GM13977 (cell line): ENCODE results near the gene DCDC2C.

Source experiments
- DNase-seq: peaks from one replicate; pipeline ENCODE4 v3.0.0; 2012; ENCODE audit warnings: low spot score
- in situ Hi-C: fragments of 300-500 bp; cut with MboI; formaldehyde crosslinking; loops from one replicate; pipeline ENCODE4 v1.12.0; 2022; ENCODE audit warnings: low sequenced_read_pairs, low pct_unique_long_range_greater_than_20kb, mixed read lengths, inconsistent platforms; ENCODE audit not compliant: unreplicated experiment
- TF ChIP-seq, protein P1 (sequence below): IDR thresholded peaks from 2 replicates; pipeline ENCODE4 v1.5.1; 2012; ENCODE audit warnings: mild to moderate bottlenecking, control low read depth; ENCODE audit not compliant: insufficient read depth; ENCODE audit errors: extremely low read depth, missing control alignments

Gene DCDC2C

DNA sequence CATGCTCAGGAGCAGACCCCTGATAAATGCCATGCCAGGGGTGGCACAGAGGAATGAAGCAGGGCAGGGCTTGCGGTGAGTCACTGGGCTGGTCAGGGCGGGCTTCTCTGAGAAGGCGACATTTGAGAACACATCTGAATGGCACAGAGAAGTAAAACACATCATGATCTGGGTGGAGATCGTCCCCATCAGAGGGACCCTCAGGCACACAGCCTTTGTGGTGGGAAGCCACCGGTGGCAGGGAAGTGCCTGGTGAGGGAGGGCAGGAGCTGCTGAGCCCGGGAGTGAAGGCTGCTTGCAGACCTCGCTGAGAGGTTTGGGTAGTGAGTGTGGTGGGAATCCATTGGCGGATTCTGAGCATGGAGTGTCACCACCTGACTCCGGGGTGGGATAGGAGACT is 44.5 kb downstream of the DCDC2C start:
- in situ Hi-C loops, result no loop called here
- no peak for DNase-seq
- TF ChIP-seq, protein P1, sequence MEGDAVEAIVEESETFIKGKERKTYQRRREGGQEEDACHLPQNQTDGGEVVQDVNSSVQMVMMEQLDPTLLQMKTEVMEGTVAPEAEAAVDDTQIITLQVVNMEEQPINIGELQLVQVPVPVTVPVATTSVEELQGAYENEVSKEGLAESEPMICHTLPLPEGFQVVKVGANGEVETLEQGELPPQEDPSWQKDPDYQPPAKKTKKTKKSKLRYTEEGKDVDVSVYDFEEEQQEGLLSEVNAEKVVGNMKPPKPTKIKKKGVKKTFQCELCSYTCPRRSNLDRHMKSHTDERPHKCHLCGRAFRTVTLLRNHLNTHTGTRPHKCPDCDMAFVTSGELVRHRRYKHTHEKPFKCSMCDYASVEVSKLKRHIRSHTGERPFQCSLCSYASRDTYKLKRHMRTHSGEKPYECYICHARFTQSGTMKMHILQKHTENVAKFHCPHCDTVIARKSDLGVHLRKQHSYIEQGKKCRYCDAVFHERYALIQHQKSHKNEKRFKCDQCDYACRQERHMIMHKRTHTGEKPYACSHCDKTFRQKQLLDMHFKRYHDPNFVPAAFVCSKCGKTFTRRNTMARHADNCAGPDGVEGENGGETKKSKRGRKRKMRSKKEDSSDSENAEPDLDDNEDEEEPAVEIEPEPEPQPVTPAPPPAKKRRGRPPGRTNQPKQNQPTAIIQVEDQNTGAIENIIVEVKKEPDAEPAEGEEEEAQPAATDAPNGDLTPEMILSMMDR, result no peak

DNA sequence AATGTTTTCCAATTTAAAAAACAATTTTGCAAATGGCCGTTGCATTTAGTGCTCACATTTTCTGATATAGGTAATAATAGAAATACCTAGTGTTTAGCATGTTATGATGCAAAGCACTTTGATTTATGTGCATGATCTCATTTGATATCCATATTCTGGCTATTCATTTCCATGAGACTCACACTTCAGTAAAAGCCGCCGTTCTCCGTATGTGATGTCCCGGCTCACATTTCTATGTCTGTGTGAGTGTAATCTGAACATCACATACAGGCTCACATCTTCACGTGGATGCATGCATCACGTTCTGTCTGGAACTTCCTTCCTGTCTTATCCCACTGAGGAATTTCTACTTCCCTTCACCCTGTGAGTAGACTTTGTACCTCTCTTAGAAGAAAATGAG is 45.8 kb downstream of the DCDC2C start:
- no peak for DNase-seq
- in situ Hi-C loops, result no loop called here
- TF ChIP-seq, protein P1, result no peak

DNA sequence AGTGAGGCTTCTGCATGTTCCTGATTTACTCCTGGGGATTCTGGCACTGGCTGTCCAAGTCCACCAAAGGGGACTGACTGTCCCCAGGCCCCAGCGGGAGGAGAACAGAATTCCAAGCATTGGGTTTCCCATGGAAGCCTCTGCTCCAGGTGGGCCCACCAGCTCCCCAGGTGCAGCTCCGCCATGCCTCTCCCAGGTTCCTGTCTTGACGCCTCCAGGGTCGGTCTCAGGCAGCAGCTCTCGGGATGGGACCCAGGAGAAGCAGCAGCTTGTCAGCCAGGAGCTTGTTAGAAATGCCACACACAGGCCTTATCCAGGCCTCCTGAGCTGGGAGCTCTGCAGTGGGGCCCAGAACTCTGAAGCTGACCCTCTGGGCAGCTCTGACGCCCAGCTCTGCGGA is 47.9 kb downstream of the DCDC2C start:
- TF ChIP-seq, protein P1, result no peak
- in situ Hi-C loops, result no loop called here
- DNase-seq, result no peak

DNA sequence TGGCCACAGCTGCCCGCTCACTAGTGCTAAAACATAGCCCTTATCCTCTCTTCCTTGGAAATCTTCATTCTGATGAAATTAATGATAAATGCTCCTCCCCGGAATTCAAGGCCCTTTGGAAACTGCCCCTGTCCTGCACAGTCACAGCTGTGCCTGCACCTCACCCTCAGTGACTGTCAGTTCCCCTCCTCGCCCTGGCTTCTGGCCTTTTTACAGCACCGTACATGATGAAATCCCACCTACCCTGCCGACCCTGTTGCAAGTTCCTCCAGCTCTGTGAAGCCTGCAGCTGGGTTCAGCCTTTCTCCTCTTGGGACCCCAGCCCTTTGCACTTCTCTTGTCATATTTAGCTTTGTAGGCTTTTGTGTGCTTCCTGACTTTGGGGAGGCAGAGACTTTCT is 48.4 kb downstream of the DCDC2C start:
- TF ChIP-seq, protein P1, result no peak
- in situ Hi-C loops, result no loop called here
- DNase-seq, result no peak

DNA sequence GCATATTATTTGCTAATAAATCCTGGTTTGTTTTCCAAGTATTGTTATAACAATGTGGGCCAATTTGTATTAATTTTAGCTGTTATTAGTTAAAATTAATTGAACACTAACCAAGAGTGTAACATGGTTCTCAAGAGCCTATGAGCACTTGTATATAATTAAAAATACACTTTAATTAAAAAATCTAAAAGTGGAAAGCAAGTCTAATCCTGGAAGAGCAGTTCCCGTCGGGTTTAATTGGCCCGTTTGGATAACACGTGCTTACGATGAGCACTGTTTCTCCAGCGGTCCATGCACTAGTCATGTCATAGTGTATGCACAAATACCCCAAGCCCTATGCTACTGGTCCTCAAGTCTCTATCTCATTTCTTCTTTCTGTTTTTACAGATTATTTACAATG is 49.0 kb downstream of the DCDC2C start:
- TF ChIP-seq, protein P1, result no peak
- in situ Hi-C loops, result no loop called here
- DNase-seq, result no peak

DNA sequence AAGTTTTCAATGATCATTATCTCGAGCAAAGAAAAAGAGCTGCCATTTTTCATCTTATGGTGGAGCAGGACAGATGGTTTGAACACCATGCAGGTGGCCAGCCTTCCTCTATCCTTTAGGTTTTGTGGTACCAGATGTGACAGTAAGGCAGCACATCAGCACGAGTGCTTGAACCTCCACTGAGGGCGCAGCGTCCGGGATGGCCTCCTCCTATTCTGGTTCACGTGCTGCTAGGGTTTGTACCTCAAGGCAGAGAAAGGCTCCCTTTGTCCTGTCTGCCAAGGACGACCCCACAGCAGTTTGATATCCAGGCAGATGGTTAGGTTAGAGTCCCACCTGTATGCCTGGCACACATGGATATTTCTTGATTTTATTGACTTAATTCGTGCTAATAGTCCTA is 50.2 kb downstream of the DCDC2C start:
- in situ Hi-C loops, result no loop called here
- DNase-seq, result no peak
- TF ChIP-seq, protein P1, result no peak

DNA sequence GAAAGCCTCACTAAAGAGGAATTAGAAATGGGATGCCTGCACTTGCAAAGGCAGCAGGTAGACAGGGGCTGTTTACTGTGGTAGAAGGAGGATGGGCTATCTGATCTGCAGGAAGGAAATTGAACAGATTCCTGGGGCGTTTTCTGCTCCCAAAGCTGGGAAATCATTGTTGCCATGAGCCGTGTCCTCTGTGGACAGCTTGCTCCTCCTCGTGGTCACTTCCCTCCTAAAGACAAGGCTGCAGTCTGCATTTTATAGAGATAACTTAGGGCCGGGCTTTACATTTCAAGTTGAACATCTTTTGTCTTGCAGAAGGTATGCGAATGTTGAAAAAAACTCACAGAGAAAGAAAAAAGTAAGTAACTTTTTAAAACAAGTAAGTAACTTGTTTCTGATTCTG is 50.9 kb downstream of the DCDC2C start:
- in situ Hi-C loops, result no loop called here
- TF ChIP-seq, protein P1, result no peak
- no peak for DNase-seq
